K562 (cell line): Measurements from ENCODE around the gene SYNRG. TPM values are rescaled to one million over a fixed set of nuclear protein-coding genes. Genes with fewer than 3 reads are reported as not detected.

Source experiments
- BHLHE40 ChIP-seq: IDR thresholded peaks from 2 replicates; pipeline ENCODE4 v1.6.1; 2011; ENCODE audit warnings: low read length, improper control_type of control experiment
- BRD4 ChIP-seq: fragments of 200-600 bp; sonication (generic); IDR thresholded peaks from 2 replicates; pipeline ENCODE4 v1.6.1; 2017; ENCODE audit warnings: inconsistent platforms
- CTCFL ChIP-seq: IDR thresholded peaks from 2 replicates; pipeline ENCODE4 v1.6.1; 2011; ENCODE audit warnings: borderline replicate concordance, low read depth, mild to moderate bottlenecking, moderate library complexity, low read length; ENCODE audit not compliant: insufficient read depth, poor library complexity, severe bottlenecking
- E2F4 ChIP-seq: sonication (generic); formaldehyde crosslinking; IDR thresholded peaks from 2 replicates; pipeline ENCODE4 v1.8.0; 2022; ENCODE audit warnings: mild to moderate bottlenecking, low read depth, missing genetic modification reagents
- FUS ChIP-seq: fragments of 200-400 bp; formaldehyde crosslinking; optimal IDR thresholded peaks from 2 replicates; pipeline ENCODE3; 2017; ENCODE audit warnings: low read depth, low read length
- GTF2A2 ChIP-seq: IDR thresholded peaks from 2 replicates; pipeline ENCODE4 v1.6.1; 2016; ENCODE audit warnings: mild to moderate bottlenecking, missing genetic modification characterization, missing compliant biosample characterization
- KDM4B ChIP-seq, 2 experiments: fragments of 450-650 bp in 1 of 2; sonication (generic) in 1 of 2; IDR thresholded peaks; 2 replicates each; pipeline ENCODE4 v1.6.1; 2016 to 2017; ENCODE audit warnings: borderline replicate concordance in 2 of 2, antibody characterized with exemption in 1 of 2, low read depth in 1 of 2, mild to moderate bottlenecking in 1 of 2
- NELFE ChIP-seq: IDR thresholded peaks from 2 replicates; pipeline ENCODE4 v1.6.1; 2011; ENCODE audit warnings: mild to moderate bottlenecking; ENCODE audit not compliant: insufficient read depth, insufficient read length
- NR3C1 ChIP-seq: sonication (generic); formaldehyde crosslinking; IDR thresholded peaks from 2 replicates; pipeline ENCODE4 v1.8.1; 2022; ENCODE audit warnings: missing genetic modification reagents
- PHF21A ChIP-seq: fragments of 450-650 bp; IDR thresholded peaks from 2 replicates; pipeline ENCODE4 v1.6.1; 2017; ENCODE audit warnings: low read depth, borderline replicate concordance
- SLC30A9 ChIP-seq: fragments of 250-450 bp; sonication (Bioruptor Pico); IDR thresholded peaks from 2 replicates; pipeline ENCODE4 v1.8.0; 2022; ENCODE audit warnings: mild to moderate bottlenecking, moderate library complexity
- STAT6 ChIP-seq: sonication (generic); formaldehyde crosslinking; IDR thresholded peaks from 2 replicates; pipeline ENCODE4 v1.8.1; 2023; ENCODE audit warnings: mild to moderate bottlenecking, missing genetic modification reagents
- THRAP3 ChIP-seq: fragments of 450-650 bp; IDR thresholded peaks from 2 replicates; pipeline ENCODE4 v1.6.1; 2016; ENCODE audit warnings: mild to moderate bottlenecking, inconsistent platforms, borderline replicate concordance
- UBTF ChIP-seq, 2 experiments: IDR thresholded peaks; 2 replicates each; pipeline ENCODE4 v1.6.1; 2012; ENCODE audit warnings: improper control_type of control experiment in 2 of 2, low read depth in 2 of 2, low read length in 2 of 2, borderline replicate concordance in 1 of 2
- ZBTB26 ChIP-seq: fragments of 450-650 bp; formaldehyde crosslinking; IDR thresholded peaks from 2 replicates; pipeline ENCODE4 v1.4.0; 2022; ENCODE audit warnings: missing genetic modification characterization
- polyA plus RNA-seq, 8 experiments: library from polyadenylated mRNA; depleted of rRNA in 4 of 8; stranded (reverse) in 5 of 8; unstranded in 3 of 8; fragments of >200 nt; fragmentation: Nextera tagmentation in 2 of 8; fragmentation: Illumina TruSeq in 1 of 8; extraction: Ambion mirVana in 2 of 8; extraction: Trizol in 1 of 8; gene quantifications; 2 replicates each; pipeline versions ENCODE4 v1.2.1 to v1.2.3, GENCODE V29; 2011 to 2014; ENCODE audit warnings: inconsistent platforms in 1 of 8, missing spikeins in 1 of 8
- total RNA-seq, 7 experiments: library from RNA; depleted of rRNA in 6 of 7; stranded (reverse); fragments of >200 nt in 6 of 7; fragmentation: Illumina TruSeq in 2 of 7; extraction: Trizol in 2 of 7; gene quantifications; 2 replicates each; pipeline versions ENCODE4 v1.2.1 to v1.2.3, GENCODE V29; 2011 to 2021; ENCODE audit warnings: low replicate concordance in 1 of 7

The SYNRG gene
- total and polyA plus RNA-seq, 9 of the 15 experiments (the other 6 are each of a cell fraction or from before 2014, with no cell fraction given) = 2.9 to 28.2 (median 15.1) TPM

GRCh38 chr17:37490638-37491614, 118.3 kb downstream of the SYNRG start (continued):
- no peak for TF ChIP-seq E2F4 (CRISPR knock-in tag)
- TF ChIP-seq ZBTB26 (CRISPR knock-in tag) = no peak
- no peak for TF ChIP-seq KDM4B (IDR thresholded peaks at IDR 0.05; ENCODE audit: borderline replicate concordance in 2 of 2, low read depth in 1 of 2)
- TF ChIP-seq CTCFL = no peak
- TF ChIP-seq GTF2A2 (tag) = no peak
- TF ChIP-seq THRAP3 = no peak
- TF ChIP-seq STAT6 (CRISPR knock-in tag) = no peak
- TF ChIP-seq SLC30A9 (CRISPR knock-in tag) = no peak
- no peak for TF ChIP-seq NELFE
- TF ChIP-seq PHF21A = no peak
- no peak for TF ChIP-seq FUS
- TF ChIP-seq BRD4 = no peak
- TF ChIP-seq UBTF (IDR thresholded peaks at IDR 0.05; ENCODE audit: borderline replicate concordance in 1 of 2, low read depth in 2 of 2, low read length in 2 of 2) = peak; percentile 32 to 86; a peak in 2 of 4 replicates
- 0 out of 2 replicates have a peak, but pooled peaks have one; percentile 25 for TF ChIP-seq BHLHE40
- no peak for TF ChIP-seq NR3C1 (CRISPR knock-in tag)
